GM12878 (cell line): Measurements from ENCODE around the gene DNASE1. TPM values are rescaled to one million over a fixed set of nuclear protein-coding genes. Genes with fewer than 3 reads are reported as not detected.
A peak's percentile ranks its signal among the peaks of the same experiment; 100 is the strongest.

Experiments
- ATAC-seq: fragments of 200-7000 bp; cut with Tn5 transposase; 3 replicates; pipeline ENCODE4 v1.9.1; 2020; ENCODE audit warnings: mild to moderate bottlenecking, moderate library complexity
- BruUV-seq: library from RNA; stranded (reverse); fragments of 400-500 nt; replicated peaks from 2 replicates; lab custom pipeline; 2021; lab: Mats Ljungman, UMichigan
- CTCF ChIA-PET: fragments of 300-600 bp; sonication (Branson Sonifier 250); formaldehyde crosslinking; extraction: SDS; loops from one replicate; lab custom pipeline; 2021; ENCODE audit warnings: inconsistent platforms; lab: Yijun Ruan, JAX
- POLR2A ChIA-PET: fragments of 350-600 bp; formaldehyde crosslinking; extraction: SDS; loops from one replicate; lab custom pipeline; 2021; ENCODE audit warnings: inconsistent platforms; lab: Charles Lee
- RAD21 ChIA-PET: fragments of 300-600 bp; sonication (Branson Sonifier 250); formaldehyde crosslinking; loops from one replicate; lab custom pipeline; 2023; ENCODE audit warnings: antibody characterized with exemption; ENCODE audit not compliant: unreplicated experiment; lab: Charles Lee
- SMC1A ChIA-PET: fragments of 300-600 bp; sonication (Branson Sonifier 250); formaldehyde crosslinking; loops from one replicate; lab custom pipeline; 2023; ENCODE audit not compliant: unreplicated experiment, uncharacterized antibody; lab: Charles Lee
- DNase-seq: peaks from one replicate; pipeline ENCODE4 v3.0.0-alpha.2; 2011; ENCODE audit warnings: low read depth, low spot score
- FAIRE-seq: peaks from 3 replicates; lab custom pipeline; 2011; peaks lifted over from hg19 to GRCh38; lab: Jason Lieb, UNC
- H2AFZ ChIP-seq: 2 replicates; pipeline ENCODE4 v1.6.0; 2011; ENCODE audit warnings: low read depth, low read length, control low read depth; ENCODE audit not compliant: control insufficient read depth
- H3K27ac ChIP-seq: 2 replicates; pipeline ENCODE4 v1.5.1; 2011; ENCODE audit warnings: control low read depth; ENCODE audit not compliant: control insufficient read depth, insufficient read depth
- H3K27me3 ChIP-seq, 2 experiments: replicated peaks in 1 of 2; 2 replicates each; pipeline versions ENCODE4 v1.6.0 to v1.6.1; 2011; ENCODE audit warnings: low read length in 1 of 2; ENCODE audit not compliant: control insufficient read depth in 2 of 2, insufficient read depth in 2 of 2
- H3K36me3 ChIP-seq, 2 experiments: 2 replicates each; pipeline ENCODE4 v1.5.1; 2011; ENCODE audit warnings: low read length in 1 of 2; ENCODE audit not compliant: control insufficient read depth in 2 of 2, insufficient read depth in 2 of 2
- H3K4me1 ChIP-seq: 2 replicates; pipeline ENCODE4 v1.6.1; 2011; ENCODE audit warnings: mild to moderate bottlenecking, low read length, moderate library complexity, mixed read lengths; ENCODE audit not compliant: control insufficient read depth, insufficient read depth
- H3K4me2 ChIP-seq: 2 replicates; pipeline ENCODE4 v1.6.0; 2011; ENCODE audit warnings: control low read depth; ENCODE audit not compliant: control insufficient read depth, insufficient read depth
- H3K4me3 ChIP-seq: fragments of 200-600 bp; sonication (generic); 2 replicates; pipeline ENCODE4 v1.5.1; 2016
- H3K79me2 ChIP-seq: 2 replicates; pipeline ENCODE4 v1.6.0; 2011; ENCODE audit warnings: low read length; ENCODE audit not compliant: control insufficient read depth, insufficient read depth
- H3K9ac ChIP-seq: 2 replicates; pipeline ENCODE4 v1.8.0; 2011; ENCODE audit warnings: low read length, control low read depth, mixed read lengths; ENCODE audit not compliant: control insufficient read depth, insufficient read depth
- H3K9me3 ChIP-seq: replicated peaks from 3 replicates; pipeline ENCODE4 v1.5.1; 2011; ENCODE audit warnings: mild to moderate bottlenecking, low read length; ENCODE audit not compliant: control insufficient read depth, insufficient read depth
- H4K20me1 ChIP-seq: 2 replicates; pipeline ENCODE4 v1.6.0; 2011; ENCODE audit not compliant: control insufficient read depth, insufficient read depth
- CBFB ChIP-seq: IDR thresholded peaks from 2 replicates; pipeline ENCODE4 v1.6.1; 2016; ENCODE audit warnings: antibody characterized with exemption, low read depth
- CREM ChIP-seq: IDR thresholded peaks from 2 replicates; pipeline ENCODE4 v1.6.1; 2014; ENCODE audit warnings: antibody characterized with exemption, low read depth
- IKZF2 ChIP-seq, 2 experiments: fragments of 450-650 bp; IDR thresholded peaks; 2 replicates each; pipeline ENCODE4 v1.6.1; 2017; ENCODE audit warnings: mild to moderate bottlenecking in 2 of 2, moderate library complexity in 2 of 2
- RAD51 ChIP-seq: fragments of 450-650 bp; IDR thresholded peaks from 2 replicates; pipeline ENCODE4 v1.6.1; 2016; ENCODE audit warnings: moderate library complexity, mild to moderate bottlenecking, inconsistent platforms
- RUNX3 ChIP-seq: IDR thresholded peaks from 2 replicates; pipeline ENCODE4 v1.6.1; 2012; ENCODE audit warnings: low read length, inconsistent platforms
- SMAD1 ChIP-seq: fragments of 450-650 bp; IDR thresholded peaks from 2 replicates; pipeline ENCODE4 v1.6.1; 2018; ENCODE audit warnings: mild to moderate bottlenecking, low read depth; ENCODE audit not compliant: partially characterized antibody
- SMAD5 ChIP-seq: IDR thresholded peaks from 2 replicates; pipeline ENCODE4 v1.6.1; 2016; ENCODE audit warnings: antibody characterized with exemption, low read depth
- SREBF1 ChIP-seq: IDR thresholded peaks from 2 replicates; pipeline ENCODE4 v1.6.1; 2012; ENCODE audit warnings: mild to moderate bottlenecking, low read length
- YBX1 ChIP-seq: fragments of 450-650 bp; IDR thresholded peaks from 2 replicates; pipeline ENCODE4 v1.6.1; 2016; ENCODE audit warnings: antibody characterized with exemption
- YY1 ChIP-seq: IDR thresholded peaks from 2 replicates; pipeline ENCODE4 v1.6.1; 2011; ENCODE audit warnings: low read depth, mild to moderate bottlenecking, low read length
- ZBTB40 ChIP-seq: fragments of 450-650 bp; IDR thresholded peaks from 2 replicates; pipeline ENCODE4 v1.6.1; 2016; ENCODE audit warnings: mild to moderate bottlenecking, moderate library complexity, borderline replicate concordance
- ZNF217 ChIP-seq: fragments of 450-650 bp; IDR thresholded peaks from 2 replicates; pipeline ENCODE4 v1.6.1; 2017; ENCODE audit warnings: antibody characterized with exemption, mild to moderate bottlenecking
- ZNF687 ChIP-seq: fragments of 450-650 bp; IDR thresholded peaks from 2 replicates; pipeline ENCODE4 v1.6.1; 2017; ENCODE audit warnings: mild to moderate bottlenecking, moderate library complexity
- WGBS: methylation state at CpG from one replicate; pipeline ENCODE4 v1.1.6; 2016; ENCODE audit warnings: low lambda C conversion rate; ENCODE audit not compliant: insufficient replicate concordance, insufficient coverage; ENCODE audit errors: missing lambda C conversion rate; 5-methylcytosine and 5-hydroxymethylcytosine counted together
- in situ Hi-C: fragments of 300-500 bp; cut with MboI; formaldehyde crosslinking; loops from 9 replicates; pipeline ENCODE4 v1.14.3; 2018; ENCODE audit warnings: mixed read lengths
- intact Hi-C: fragments of 100-400 bp; cut with micrococcal nuclease; formaldehyde crosslinking; loops from one replicate; pipeline ENCODE4 v1.14.2; 2022; ENCODE audit not compliant: unreplicated experiment
- polyA plus RNA-seq, 11 experiments: library from polyadenylated mRNA; depleted of rRNA in 4 of 11; unstranded in 6 of 11; stranded (reverse) in 5 of 11; fragments of >200 nt; fragmentation: Nextera tagmentation in 4 of 11; fragmentation: Illumina TruSeq in 1 of 11; extraction: Ambion mirVana in 4 of 11; extraction: Trizol in 1 of 11; gene quantifications; 1 replicate in 1 of 11; 2 replicates in 10 of 11; pipeline versions ENCODE4 v1.2.1 to v1.2.3, GENCODE V29; 2011 to 2016; ENCODE audit warnings: inconsistent platforms in 2 of 11, missing spikeins in 2 of 11, low read depth in 1 of 11
- total RNA-seq, 4 experiments: library from RNA; depleted of rRNA in 3 of 4; stranded (reverse); fragments of >200 nt in 3 of 4; fragmentation: Illumina TruSeq in 1 of 4; extraction: Trizol in 1 of 4; gene quantifications; 2 replicates each; pipeline versions ENCODE4 v1.2.1 to v1.2.3, GENCODE V29; 2013 to 2021

Gene DNASE1
- total and polyA plus RNA-seq, 10 of the 15 experiments (the other 5 are each of a cell fraction or from before 2014, with no cell fraction given), result 0.23 to 12.0 (median 7.9) TPM

- H3K79me2 ChIP-seq, result peaks cover 26% of the 10 kb centered on the region
- BruUV-seq, result no TSS peak
- peak overlapping the region; percentile 46 for H3K9ac ChIP-seq
- in situ Hi-C loops, result no loop called here
- DNase-seq (no peak), ATAC-seq (peak; percentile 49), FAIRE-seq (no peak)
- WGBS, result 25% methylated on average over 5 of the region's 5 CpGs
- H4K20me1 ChIP-seq, result no peaks in the 10 kb centered on the region
- H3K36me3 ChIP-seq, result peaks cover 0 to 6% of the 10 kb centered on the region in 2 experiments; a peak in 2 of 4 replicates
- ChIA-PET CTCF (interaction anchor here (1.0 kb wide), 1 partner anchor 42 kb away, joined by 4 read pairs; no protein-coding TSS in a partner anchor), RAD21 (no interaction called here), POLR2A (interaction anchor here (0.6 kb wide), 1 partner anchor 69 kb away, joined by 5 read pairs; no protein-coding TSS in a partner anchor), SMC1A (interaction anchor here (1.1 to 1.5 kb wide), 3 partner anchors 18 to 29 kb away, joined by 3 to 5 read pairs (median 3); no protein-coding TSS in a partner anchor)
- intact Hi-C loops, result no loop called here
- H3K9me3 ChIP-seq, result no peaks in the 10 kb centered on the region
- peaks cover 28% of the 10 kb centered on the region for H3K4me1 ChIP-seq
- H3K27me3 ChIP-seq, result no peaks in the 10 kb centered on the region
- H3K4me3 ChIP-seq, result peak overlapping the region; percentile 22; the same call in 1 of the 2 replicates
- H3K4me2 ChIP-seq, result peak overlapping the region; percentile 36
- H2AFZ ChIP-seq, result peak overlapping the region; percentile 31
- H3K27ac ChIP-seq, result peak overlapping the region; percentile 9
- TF ChIP-seq ZNF217 (0 out of 2 replicates have a peak, but pooled peaks have one; percentile 51), ZNF687 (peak; percentile 41; the same call in 1 of the 2 replicates), IKZF2 (IDR thresholded peaks at IDR 0.05) (0 out of 4 replicates have a peak, but pooled peaks of 1 of the 2 experiments have one; percentile 22), SMAD1 (peak; percentile 26), SREBF1 (peak; percentile 14; the same call in 1 of the 2 replicates), RAD51 (peak; percentile 49; the same call in 1 of the 2 replicates), SMAD5 (no peak), RUNX3 (peak; percentile 31; the same call in 1 of the 2 replicates), ZBTB40 (peak; percentile 97), CBFB (no peak), YY1 (0 out of 2 replicates have a peak, but pooled peaks have one; percentile 21), CREM (0 out of 2 replicates have a peak, but pooled peaks have one; percentile 30), YBX1 (no peak)
Measured at GRCh38 chr16:3608069-3608468, 46.4 kb upstream of the DNASE1 start.
